HepG2 (cell line): ENCODE results near the gene SYTL2. TPM values are rescaled to one million over a fixed set of nuclear protein-coding genes. Genes with fewer than 3 reads are reported as not detected.

Experiments used
- ARHGAP35 ChIP-seq: sonication (generic); formaldehyde crosslinking; IDR thresholded peaks from 2 replicates; pipeline ENCODE4 v1.9.0; 2022; ENCODE audit warnings: mild to moderate bottlenecking, inconsistent platforms, moderate library complexity, missing genetic modification reagents, borderline replicate concordance
- GTF2F1 ChIP-seq: fragments of 150-350 bp; IDR thresholded peaks from 2 replicates; pipeline ENCODE4 v1.6.1; 2014; ENCODE audit warnings: low read length
- MTA1 ChIP-seq: sonication (generic); formaldehyde crosslinking; IDR thresholded peaks from 2 replicates; pipeline ENCODE4 v1.4.0; 2020; ENCODE audit warnings: missing genetic modification reagents, mild to moderate bottlenecking, borderline replicate concordance
- NR2F2 ChIP-seq: IDR thresholded peaks from 2 replicates; pipeline ENCODE4 v1.6.1; 2012; ENCODE audit warnings: low read depth, inconsistent platforms, borderline replicate concordance
- PHF5A ChIP-seq: IDR thresholded peaks from one replicate; pipeline ENCODE4 v1.6.1; 2018; ENCODE audit warnings: low read depth, missing genetic modification reagents; ENCODE audit not compliant: unreplicated experiment
- RARG ChIP-seq: sonication (generic); formaldehyde crosslinking; IDR thresholded peaks from 2 replicates; pipeline ENCODE4 v1.4.0; 2020; ENCODE audit warnings: low read depth, mild to moderate bottlenecking, missing genetic modification reagents
- SMARCC2 ChIP-seq: fragments of 450-650 bp; IDR thresholded peaks from 2 replicates; pipeline ENCODE4 v1.6.1; 2017; ENCODE audit warnings: antibody characterized with exemption, mild to moderate bottlenecking
- SP4 ChIP-seq: sonication (generic); formaldehyde crosslinking; IDR thresholded peaks from 2 replicates; pipeline ENCODE4 v1.8.1; 2023; ENCODE audit warnings: mild to moderate bottlenecking, missing genetic modification reagents
- ZBTB42 ChIP-seq: sonication (generic); formaldehyde crosslinking; IDR thresholded peaks from 2 replicates; pipeline ENCODE4 v1.5.0; 2020; ENCODE audit warnings: mild to moderate bottlenecking, missing genetic modification reagents
- ZFP36L2 ChIP-seq: sonication (generic); formaldehyde crosslinking; IDR thresholded peaks from 2 replicates; pipeline ENCODE4 v1.4.0; 2020; ENCODE audit warnings: missing genetic modification reagents
- ZFP82 ChIP-seq: sonication (generic); formaldehyde crosslinking; IDR thresholded peaks from 2 replicates; pipeline ENCODE4 v1.5.1; 2020; ENCODE audit warnings: mild to moderate bottlenecking, missing genetic modification reagents, borderline replicate concordance
- ZNF138 ChIP-seq: sonication (generic); formaldehyde crosslinking; IDR thresholded peaks from 2 replicates; pipeline ENCODE4 v1.5.0; 2020; ENCODE audit warnings: mild to moderate bottlenecking, low read depth, missing genetic modification reagents
- ZNF232 ChIP-seq: sonication (generic); formaldehyde crosslinking; IDR thresholded peaks from 2 replicates; pipeline ENCODE4 v1.4.0; 2020; ENCODE audit warnings: missing genetic modification reagents, borderline replicate concordance
- ZNF430 ChIP-seq: sonication (generic); formaldehyde crosslinking; IDR thresholded peaks from 2 replicates; pipeline ENCODE4 v1.9.0; 2021; ENCODE audit warnings: mild to moderate bottlenecking, missing genetic modification reagents
- ZNF446 ChIP-seq: sonication (generic); formaldehyde crosslinking; IDR thresholded peaks from 2 replicates; pipeline ENCODE4 v1.5.0; 2020; ENCODE audit warnings: mild to moderate bottlenecking, missing genetic modification reagents
- ZNF563 ChIP-seq: sonication (generic); formaldehyde crosslinking; IDR thresholded peaks from 2 replicates; pipeline ENCODE4 v1.8.0; 2022; ENCODE audit warnings: mild to moderate bottlenecking, moderate library complexity, missing genetic modification reagents
- polyA plus RNA-seq, 8 experiments: library from polyadenylated mRNA; depleted of rRNA in 3 of 8; stranded (reverse) in 7 of 8; unstranded in 1 of 8; fragments of >200 nt; fragmentation: Illumina TruSeq in 4 of 8; extraction: Trizol in 4 of 8; gene quantifications; 2 replicates each; pipeline versions ENCODE4 v1.2.1 to v1.2.3, GENCODE V29; 2011 to 2016; ENCODE audit warnings: low read depth in 4 of 8, missing spikeins in 1 of 8, mixed read lengths in 1 of 8; ENCODE audit not compliant: insufficient read depth in 1 of 8
- total RNA-seq, 5 experiments: library from RNA; depleted of rRNA; stranded (reverse); fragments of >200 nt; fragmentation: Illumina TruSeq; extraction: Trizol; gene quantifications; 2 replicates each; pipeline ENCODE4 v1.2.3, GENCODE V29; 2016; ENCODE audit warnings: low read depth in 1 of 5
- TF ChIP-seq, protein P1 (sequence below): sonication (generic); formaldehyde crosslinking; IDR thresholded peaks from 2 replicates; pipeline ENCODE4 v1.5.0; 2020; ENCODE audit warnings: mild to moderate bottlenecking, missing genetic modification reagents, moderate library complexity
- TF ChIP-seq, protein P2 (sequence below): sonication (generic); formaldehyde crosslinking; IDR thresholded peaks from 2 replicates; pipeline ENCODE4 v1.4.0; 2020; ENCODE audit warnings: mild to moderate bottlenecking, missing genetic modification reagents
- TF ChIP-seq, protein P3 (sequence below): IDR thresholded peaks from 2 replicates; pipeline ENCODE4 v1.6.1; 2016; ENCODE audit warnings: low read depth, borderline replicate concordance
- TF ChIP-seq, protein P4 (sequence below), 2 experiments: fragments of 450-650 bp in 1 of 2; sonication (generic) in 1 of 2; formaldehyde crosslinking; IDR thresholded peaks; 2 replicates each; pipeline versions ENCODE4 v1.5.0 to v1.8.0; 2020 to 2022; ENCODE audit warnings: mild to moderate bottlenecking in 1 of 2, missing genetic modification reagents in 1 of 2

SYTL2 gene
- total and polyA plus RNA-seq, 2 of the 13 experiments (the other 11 are each of a cell fraction or from before 2014, with no cell fraction given) = 0.77 to 0.90 TPM

DNA sequence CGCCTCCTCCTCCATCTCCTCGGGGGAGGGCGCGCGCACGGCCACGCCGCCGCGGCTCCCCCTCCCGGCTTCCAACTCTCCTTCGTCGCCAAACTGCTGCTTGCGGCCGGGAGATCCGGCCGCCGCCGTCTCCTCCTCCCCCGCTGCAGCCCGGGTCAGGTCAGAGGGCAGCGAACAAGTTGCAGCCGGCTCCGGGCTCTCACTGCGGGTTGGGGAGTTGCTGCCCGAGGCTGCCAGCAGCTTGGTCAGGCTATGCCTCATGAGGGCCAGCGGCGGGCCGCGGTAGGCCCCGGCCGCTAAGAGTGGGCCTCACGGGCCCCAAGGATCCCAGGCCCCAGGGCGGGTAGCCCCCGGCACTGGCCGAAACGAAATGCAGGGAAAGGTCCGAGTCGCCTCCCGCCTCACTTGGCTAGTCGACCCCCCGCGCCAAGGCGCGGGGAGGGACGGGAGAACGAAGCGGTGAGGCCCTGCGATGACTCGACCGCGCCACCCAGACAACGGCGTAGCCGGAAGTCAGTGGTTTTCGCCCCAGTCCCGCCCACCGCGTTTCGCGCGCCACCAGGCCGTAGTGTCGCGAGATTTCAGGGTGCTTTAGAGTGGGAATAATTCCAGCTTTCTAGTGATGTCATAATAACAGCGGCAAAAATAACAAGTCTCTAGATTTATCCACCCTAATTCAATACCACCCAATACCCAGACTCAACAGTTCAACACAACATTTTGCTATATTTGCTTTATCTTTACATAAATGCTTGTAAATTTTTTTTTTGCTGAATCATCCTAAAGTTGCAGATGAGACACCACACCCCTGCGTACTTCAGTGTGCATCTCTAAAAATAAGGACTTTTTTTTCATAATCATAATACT, 146.1 kb downstream of the SYTL2 start, which contains the start of gene CREBZF (continued):
- 0 out of 2 replicates have a peak, but pooled peaks have one; percentile 31 for TF ChIP-seq RARG (CRISPR knock-in tag)
- TF ChIP-seq PHF5A (CRISPR knock-in tag) = peak; percentile 45
- TF ChIP-seq ZNF138 (CRISPR knock-in tag) = no peak
- peak; percentile 84; the same call in 1 of the 2 replicates for TF ChIP-seq ZFP82 (CRISPR knock-in tag)
- TF ChIP-seq, protein P1, sequence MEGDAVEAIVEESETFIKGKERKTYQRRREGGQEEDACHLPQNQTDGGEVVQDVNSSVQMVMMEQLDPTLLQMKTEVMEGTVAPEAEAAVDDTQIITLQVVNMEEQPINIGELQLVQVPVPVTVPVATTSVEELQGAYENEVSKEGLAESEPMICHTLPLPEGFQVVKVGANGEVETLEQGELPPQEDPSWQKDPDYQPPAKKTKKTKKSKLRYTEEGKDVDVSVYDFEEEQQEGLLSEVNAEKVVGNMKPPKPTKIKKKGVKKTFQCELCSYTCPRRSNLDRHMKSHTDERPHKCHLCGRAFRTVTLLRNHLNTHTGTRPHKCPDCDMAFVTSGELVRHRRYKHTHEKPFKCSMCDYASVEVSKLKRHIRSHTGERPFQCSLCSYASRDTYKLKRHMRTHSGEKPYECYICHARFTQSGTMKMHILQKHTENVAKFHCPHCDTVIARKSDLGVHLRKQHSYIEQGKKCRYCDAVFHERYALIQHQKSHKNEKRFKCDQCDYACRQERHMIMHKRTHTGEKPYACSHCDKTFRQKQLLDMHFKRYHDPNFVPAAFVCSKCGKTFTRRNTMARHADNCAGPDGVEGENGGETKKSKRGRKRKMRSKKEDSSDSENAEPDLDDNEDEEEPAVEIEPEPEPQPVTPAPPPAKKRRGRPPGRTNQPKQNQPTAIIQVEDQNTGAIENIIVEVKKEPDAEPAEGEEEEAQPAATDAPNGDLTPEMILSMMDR (CRISPR knock-in tag) = peak; percentile 33; the same call in 1 of the 2 replicates
- TF ChIP-seq ZNF563 (CRISPR knock-in tag) = peak; percentile 75; the same call in 1 of the 2 replicates
- TF ChIP-seq ZFP36L2 (CRISPR knock-in tag) = 0 out of 2 replicates have a peak, but pooled peaks have one; percentile 45
- TF ChIP-seq ZBTB42 (CRISPR knock-in tag) = 0 out of 2 replicates have a peak, but pooled peaks have one; percentile 31
- 0 out of 2 replicates have a peak, but pooled peaks have one; percentile 61 for TF ChIP-seq ARHGAP35 (CRISPR knock-in tag)
- peak; percentile 43; the same call in 1 of the 2 replicates for TF ChIP-seq ZNF232 (CRISPR knock-in tag)
- peak; percentile 21; the same call in 1 of the 2 replicates for TF ChIP-seq MTA1 (CRISPR knock-in tag)
- peak; percentile 79 for TF ChIP-seq SP4 (CRISPR knock-in tag)
- peak; percentile 26; the same call in 1 of the 2 replicates for TF ChIP-seq ZNF446 (CRISPR knock-in tag)
- TF ChIP-seq, protein P2, sequence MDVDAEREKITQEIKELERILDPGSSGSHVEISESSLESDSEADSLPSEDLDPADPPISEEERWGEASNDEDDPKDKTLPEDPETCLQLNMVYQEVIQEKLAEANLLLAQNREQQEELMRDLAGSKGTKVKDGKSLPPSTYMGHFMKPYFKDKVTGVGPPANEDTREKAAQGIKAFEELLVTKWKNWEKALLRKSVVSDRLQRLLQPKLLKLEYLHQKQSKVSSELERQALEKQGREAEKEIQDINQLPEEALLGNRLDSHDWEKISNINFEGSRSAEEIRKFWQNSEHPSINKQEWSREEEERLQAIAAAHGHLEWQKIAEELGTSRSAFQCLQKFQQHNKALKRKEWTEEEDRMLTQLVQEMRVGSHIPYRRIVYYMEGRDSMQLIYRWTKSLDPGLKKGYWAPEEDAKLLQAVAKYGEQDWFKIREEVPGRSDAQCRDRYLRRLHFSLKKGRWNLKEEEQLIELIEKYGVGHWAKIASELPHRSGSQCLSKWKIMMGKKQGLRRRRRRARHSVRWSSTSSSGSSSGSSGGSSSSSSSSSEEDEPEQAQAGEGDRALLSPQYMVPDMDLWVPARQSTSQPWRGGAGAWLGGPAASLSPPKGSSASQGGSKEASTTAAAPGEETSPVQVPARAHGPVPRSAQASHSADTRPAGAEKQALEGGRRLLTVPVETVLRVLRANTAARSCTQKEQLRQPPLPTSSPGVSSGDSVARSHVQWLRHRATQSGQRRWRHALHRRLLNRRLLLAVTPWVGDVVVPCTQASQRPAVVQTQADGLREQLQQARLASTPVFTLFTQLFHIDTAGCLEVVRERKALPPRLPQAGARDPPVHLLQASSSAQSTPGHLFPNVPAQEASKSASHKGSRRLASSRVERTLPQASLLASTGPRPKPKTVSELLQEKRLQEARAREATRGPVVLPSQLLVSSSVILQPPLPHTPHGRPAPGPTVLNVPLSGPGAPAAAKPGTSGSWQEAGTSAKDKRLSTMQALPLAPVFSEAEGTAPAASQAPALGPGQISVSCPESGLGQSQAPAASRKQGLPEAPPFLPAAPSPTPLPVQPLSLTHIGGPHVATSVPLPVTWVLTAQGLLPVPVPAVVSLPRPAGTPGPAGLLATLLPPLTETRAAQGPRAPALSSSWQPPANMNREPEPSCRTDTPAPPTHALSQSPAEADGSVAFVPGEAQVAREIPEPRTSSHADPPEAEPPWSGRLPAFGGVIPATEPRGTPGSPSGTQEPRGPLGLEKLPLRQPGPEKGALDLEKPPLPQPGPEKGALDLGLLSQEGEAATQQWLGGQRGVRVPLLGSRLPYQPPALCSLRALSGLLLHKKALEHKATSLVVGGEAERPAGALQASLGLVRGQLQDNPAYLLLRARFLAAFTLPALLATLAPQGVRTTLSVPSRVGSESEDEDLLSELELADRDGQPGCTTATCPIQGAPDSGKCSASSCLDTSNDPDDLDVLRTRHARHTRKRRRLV (CRISPR knock-in tag) = peak; percentile 89
- TF ChIP-seq, protein P3, sequence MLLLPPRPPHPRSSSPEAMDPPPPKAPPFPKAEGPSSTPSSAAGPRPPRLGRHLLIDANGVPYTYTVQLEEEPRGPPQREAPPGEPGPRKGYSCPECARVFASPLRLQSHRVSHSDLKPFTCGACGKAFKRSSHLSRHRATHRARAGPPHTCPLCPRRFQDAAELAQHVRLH = peak; percentile 65; the same call in 1 of the 2 replicates
- TF ChIP-seq SMARCC2 = no peak
- TF ChIP-seq NR2F2 = 0 out of 2 replicates have a peak, but pooled peaks have one; percentile 12
- TF ChIP-seq, protein P4, sequence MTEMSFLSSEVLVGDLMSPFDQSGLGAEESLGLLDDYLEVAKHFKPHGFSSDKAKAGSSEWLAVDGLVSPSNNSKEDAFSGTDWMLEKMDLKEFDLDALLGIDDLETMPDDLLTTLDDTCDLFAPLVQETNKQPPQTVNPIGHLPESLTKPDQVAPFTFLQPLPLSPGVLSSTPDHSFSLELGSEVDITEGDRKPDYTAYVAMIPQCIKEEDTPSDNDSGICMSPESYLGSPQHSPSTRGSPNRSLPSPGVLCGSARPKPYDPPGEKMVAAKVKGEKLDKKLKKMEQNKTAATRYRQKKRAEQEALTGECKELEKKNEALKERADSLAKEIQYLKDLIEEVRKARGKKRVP (CRISPR knock-in tag; IDR thresholded peaks at IDR 0.05) = peak in 1 of 2 experiments; percentile 4; a peak in 1 of 4 replicates
- TF ChIP-seq GTF2F1 = no peak
- peak; percentile 17; the same call in 1 of the 2 replicates for TF ChIP-seq ZNF430 (CRISPR knock-in tag)
